Endothelial cell of umbilical vein (primary cell): ENCODE measurements around the gene LOXHD1. TPM values are rescaled to one million over a fixed set of nuclear protein-coding genes. Genes with fewer than 3 reads are reported as not detected.

Experiments used
- BruUV-seq: library from RNA; stranded (reverse); fragments of 400-500 nt; replicated peaks from 2 replicates; lab custom pipeline; 2021; lab: Mats Ljungman, UMichigan
- CTCF ChIA-PET: fragments of 300-600, 350-600 bp; sonication (Branson Sonifier 250); formaldehyde crosslinking; loops from one replicate; lab custom pipeline; 2021; ENCODE audit warnings: antibody characterized with exemption, inconsistent platforms; lab: Charles Lee
- POLR2A ChIA-PET: fragments of 300-600, 350-600 bp; sonication (Branson Sonifier 250); formaldehyde crosslinking; loops from one replicate; lab custom pipeline; 2021; ENCODE audit warnings: antibody characterized with exemption, inconsistent platforms; lab: Charles Lee
- DNase-seq: peaks from one replicate; pipeline ENCODE4 v3.0.0-alpha.2; 2011; ENCODE audit warnings: low read depth, low spot score
- FAIRE-seq: peaks from 2 replicates; lab custom pipeline; 2011; peaks lifted over from hg19 to GRCh38; lab: Jason Lieb, UNC
- H2AFZ ChIP-seq: 2 replicates; pipeline ENCODE4 v1.6.0; 2012; ENCODE audit warnings: low read depth, low read length, control low read depth, inconsistent platforms
- H3K27ac ChIP-seq: 2 replicates; pipeline ENCODE4 v1.5.1; 2011; ENCODE audit warnings: low read depth, mild to moderate bottlenecking, control low read depth, low read length, moderate library complexity; ENCODE audit not compliant: insufficient read depth
- H3K27me3 ChIP-seq, 2 experiments: 2 replicates each; pipeline versions ENCODE4 v1.6.0 to v1.6.1; 2011; ENCODE audit warnings: low read length in 2 of 2, mixed read lengths in 1 of 2; ENCODE audit not compliant: control insufficient read depth in 2 of 2, insufficient read depth in 2 of 2
- H3K36me3 ChIP-seq, 2 experiments: 2 replicates in 1 of 2; 3 replicates in 1 of 2; pipeline ENCODE4 v1.5.1; 2011; ENCODE audit warnings: low read length in 2 of 2, mild to moderate bottlenecking in 1 of 2, moderate library complexity in 1 of 2; ENCODE audit not compliant: control insufficient read depth in 2 of 2, insufficient read depth in 2 of 2; ENCODE audit errors: extremely low read depth in 1 of 2
- H3K4me1 ChIP-seq: 3 replicates; pipeline ENCODE4 v1.5.1; 2011; ENCODE audit warnings: mild to moderate bottlenecking, low read length; ENCODE audit not compliant: control insufficient read depth, insufficient read depth; ENCODE audit errors: extremely low read depth
- H3K4me2 ChIP-seq: 2 replicates; pipeline ENCODE4 v1.6.1; 2011; ENCODE audit warnings: low read length, control low read depth, mixed read lengths; ENCODE audit not compliant: insufficient read depth
- H3K4me3 ChIP-seq, 3 experiments: fragments of 200-600 bp in 1 of 3; sonication (generic), shearing (Covaris generic) in 1 of 3; replicated peaks in 1 of 3; 2 replicates each; pipeline ENCODE4 v1.5.1; 2011 to 2016; ENCODE audit warnings: control low read depth in 3 of 3, low read length in 3 of 3, mild to moderate bottlenecking in 2 of 3, inconsistent platforms in 1 of 3, low read depth in 1 of 3, moderate library complexity in 1 of 3; ENCODE audit not compliant: insufficient read depth in 1 of 3
- H3K79me2 ChIP-seq: 2 replicates; pipeline ENCODE4 v1.6.0; 2012; ENCODE audit warnings: low read length, inconsistent platforms; ENCODE audit not compliant: control insufficient read depth, insufficient read depth
- H3K9ac ChIP-seq: replicated peaks from 2 replicates; pipeline ENCODE3; 2011; ENCODE audit warnings: low read length, control low read depth; ENCODE audit not compliant: insufficient read depth; ENCODE audit errors: extremely low read depth
- H3K9me1 ChIP-seq: replicated peaks from 3 replicates; pipeline ENCODE4 v1.6.0; 2011; ENCODE audit warnings: mild to moderate bottlenecking, low read length; ENCODE audit not compliant: control insufficient read depth, insufficient read depth; ENCODE audit errors: extremely low read depth
- H3K9me3 ChIP-seq: replicated peaks from 2 replicates; pipeline ENCODE4 v1.5.1; 2012; ENCODE audit warnings: low read length, inconsistent platforms; ENCODE audit not compliant: control insufficient read depth, insufficient read depth
- H4K20me1 ChIP-seq: replicated peaks from 2 replicates; pipeline ENCODE3; 2011; ENCODE audit warnings: mild to moderate bottlenecking, low read length; ENCODE audit not compliant: control insufficient read depth, insufficient read depth; ENCODE audit errors: extremely low read depth
- EZH2 ChIP-seq: IDR thresholded peaks from 2 replicates; pipeline ENCODE4 v1.6.1; 2012; ENCODE audit warnings: borderline replicate concordance, low read depth, mild to moderate bottlenecking, moderate library complexity, low read length, inconsistent platforms; ENCODE audit not compliant: severe bottlenecking
- FOS ChIP-seq: IDR thresholded peaks from 2 replicates; pipeline ENCODE4 v1.6.1; 2011; ENCODE audit warnings: mild to moderate bottlenecking, low read length, moderate library complexity, borderline replicate concordance; ENCODE audit not compliant: insufficient read depth
- GATA2 ChIP-seq: IDR thresholded peaks from 2 replicates; pipeline ENCODE4 v1.7.0; 2011; ENCODE audit warnings: low read depth, mild to moderate bottlenecking, moderate library complexity, mixed read lengths, low read length; ENCODE audit not compliant: insufficient read length, insufficient read depth
- JUN ChIP-seq: IDR thresholded peaks from 2 replicates; pipeline ENCODE4 v1.6.1; 2011; ENCODE audit warnings: borderline replicate concordance, low read depth; ENCODE audit not compliant: insufficient read length, insufficient read depth
- MYC ChIP-seq: IDR thresholded peaks from one replicate; pipeline ENCODE4 v1.6.1; 2011; ENCODE audit warnings: mild to moderate bottlenecking, low read depth, low read length
- POLR2A ChIP-seq: IDR thresholded peaks from 2 replicates; pipeline ENCODE4 v1.6.1; 2012; ENCODE audit warnings: low read depth, mild to moderate bottlenecking, control low read depth, low read length
- POLR2AphosphoS5 ChIP-seq: IDR thresholded peaks from 2 replicates; pipeline ENCODE4 v1.6.1; 2012; ENCODE audit warnings: low read depth, mild to moderate bottlenecking, control low read depth, low read length, moderate library complexity; ENCODE audit not compliant: insufficient read depth
- dilution Hi-C: fragments of 300-500 bp; cut with MboI; formaldehyde crosslinking; loops from one replicate; pipeline ENCODE4 v1.15.0; 2019; ENCODE audit warnings: low sequenced_read_pairs; ENCODE audit not compliant: extremely low pct_ligation_motif_present
- intact Hi-C: fragments of 100-400 bp; cut with micrococcal nuclease; formaldehyde crosslinking; loops from one replicate; pipeline ENCODE4 v1.10.0; 2022
- polyA plus RNA-seq, 4 experiments: library from polyadenylated mRNA; depleted of rRNA in 3 of 4; stranded (reverse) in 3 of 4; unstranded in 1 of 4; fragments of >200 nt; gene quantifications; 2 replicates each; pipeline versions ENCODE4 v1.2.1 to v1.2.3, GENCODE V29; 2011 to 2012; ENCODE audit warnings: missing spikeins in 1 of 4
- total RNA-seq: library from RNA; stranded (reverse); gene quantifications from 2 replicates; pipeline ENCODE4 v1.2.3, GENCODE V29; 2021
- TF ChIP-seq, protein P1 (sequence below), 2 donors: IDR thresholded peaks; 1 replicate in 1 of 2; 2 replicates in 1 of 2; pipeline ENCODE4 v1.5.1; 2011; ENCODE audit warnings: low read length in 2 of 2, mild to moderate bottlenecking in 2 of 2, moderate library complexity in 2 of 2, control low read depth in 1 of 2, inconsistent platforms in 1 of 2, low read depth in 1 of 2; ENCODE audit not compliant: insufficient read depth in 1 of 2; ENCODE audit errors: extremely low read depth in 1 of 2
- TF ChIP-seq, protein P2 (sequence below): IDR thresholded peaks from 2 replicates; pipeline ENCODE4 v1.6.1; 2011; ENCODE audit not compliant: insufficient read depth, insufficient read length

LOXHD1 gene
- total and polyA plus RNA-seq, 2 donors (not counting 3 experiments of a cell fraction or from before 2014, with no cell fraction given) = not detected

DNA sequence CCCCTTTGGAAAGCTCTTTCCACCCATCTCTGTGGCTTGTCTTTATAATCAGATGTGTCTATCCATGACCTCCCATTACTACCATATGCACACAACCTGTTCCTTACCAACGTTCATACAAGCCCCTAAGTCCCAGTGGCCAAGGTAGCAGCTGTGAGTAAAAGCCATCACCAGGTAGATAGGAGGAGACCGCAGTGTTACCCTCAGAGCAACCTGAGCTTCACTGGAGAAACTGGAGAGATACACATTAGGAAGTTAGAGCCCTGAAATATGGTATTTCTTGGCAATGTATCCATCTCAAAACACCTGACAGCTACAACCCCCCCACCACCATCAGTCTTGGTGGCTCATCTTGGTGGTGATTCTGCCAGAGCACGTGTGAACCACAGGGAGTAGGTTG lies 26.0 kb downstream of the LOXHD1 start:
- intact Hi-C loops (no loop called here), dilution Hi-C loops (no loop called here)
- TF ChIP-seq POLR2AphosphoS5 (no peak), FOS (no peak), MYC (no peak), EZH2 (no peak)
- TF ChIP-seq, protein P1, sequence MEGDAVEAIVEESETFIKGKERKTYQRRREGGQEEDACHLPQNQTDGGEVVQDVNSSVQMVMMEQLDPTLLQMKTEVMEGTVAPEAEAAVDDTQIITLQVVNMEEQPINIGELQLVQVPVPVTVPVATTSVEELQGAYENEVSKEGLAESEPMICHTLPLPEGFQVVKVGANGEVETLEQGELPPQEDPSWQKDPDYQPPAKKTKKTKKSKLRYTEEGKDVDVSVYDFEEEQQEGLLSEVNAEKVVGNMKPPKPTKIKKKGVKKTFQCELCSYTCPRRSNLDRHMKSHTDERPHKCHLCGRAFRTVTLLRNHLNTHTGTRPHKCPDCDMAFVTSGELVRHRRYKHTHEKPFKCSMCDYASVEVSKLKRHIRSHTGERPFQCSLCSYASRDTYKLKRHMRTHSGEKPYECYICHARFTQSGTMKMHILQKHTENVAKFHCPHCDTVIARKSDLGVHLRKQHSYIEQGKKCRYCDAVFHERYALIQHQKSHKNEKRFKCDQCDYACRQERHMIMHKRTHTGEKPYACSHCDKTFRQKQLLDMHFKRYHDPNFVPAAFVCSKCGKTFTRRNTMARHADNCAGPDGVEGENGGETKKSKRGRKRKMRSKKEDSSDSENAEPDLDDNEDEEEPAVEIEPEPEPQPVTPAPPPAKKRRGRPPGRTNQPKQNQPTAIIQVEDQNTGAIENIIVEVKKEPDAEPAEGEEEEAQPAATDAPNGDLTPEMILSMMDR (IDR thresholded peaks at IDR 0.05; ENCODE audit: extremely low read depth in 1 of 2, insufficient read depth in 1 of 2, low read depth in 1 of 2, low read length in 2 of 2) = no peak
- TF ChIP-seq, protein P2, sequence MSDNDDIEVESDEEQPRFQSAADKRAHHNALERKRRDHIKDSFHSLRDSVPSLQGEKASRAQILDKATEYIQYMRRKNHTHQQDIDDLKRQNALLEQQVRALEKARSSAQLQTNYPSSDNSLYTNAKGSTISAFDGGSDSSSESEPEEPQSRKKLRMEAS = no peak
- H3K27ac ChIP-seq = no peak overlapping the region
- H3K9ac ChIP-seq = no peak overlapping the region
- CTCF ChIA-PET = no interaction called here
- H3K79me2 ChIP-seq = no peaks in the 10 kb centered on the region
- H3K9me1 ChIP-seq = no peaks in the 10 kb centered on the region
- H3K4me1 ChIP-seq = no peaks in the 10 kb centered on the region
- no peak overlapping the region for H2AFZ ChIP-seq
- no TSS peak for BruUV-seq
- H3K36me3 ChIP-seq = no peaks in the 10 kb centered on the region
- FAIRE-seq (no peak), DNase-seq (no peak)
- H4K20me1 ChIP-seq = no peaks in the 10 kb centered on the region
- POLR2A ChIA-PET = no interaction called here
- H3K4me2 ChIP-seq = no peak overlapping the region
- no peaks in the 10 kb centered on the region for H3K9me3 ChIP-seq
- H3K4me3 ChIP-seq = no peak overlapping the region
- no peaks in the 10 kb centered on the region for H3K27me3 ChIP-seq

DNA sequence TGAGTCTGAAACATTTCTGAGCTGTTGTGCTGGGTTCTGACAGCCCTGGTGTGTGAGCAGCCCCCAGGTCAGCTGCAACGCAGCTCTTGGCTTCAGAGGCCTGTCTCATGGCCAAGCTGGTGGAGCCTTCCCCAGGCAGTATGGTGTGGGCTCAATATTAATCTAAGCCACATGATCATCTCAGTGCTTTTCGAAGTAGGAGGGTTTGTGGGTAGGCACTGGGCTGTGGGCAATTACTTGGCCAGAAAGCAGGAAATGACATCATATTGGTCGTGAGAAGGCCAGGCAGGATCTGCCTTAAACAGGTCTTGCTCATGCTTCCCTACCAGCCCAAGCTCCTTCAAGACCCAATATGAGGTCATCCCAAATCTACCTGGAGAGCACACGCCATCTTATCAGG lies 26.9 kb downstream of the LOXHD1 start:
- H3K9me3 ChIP-seq = no peaks in the 10 kb centered on the region
- no peak for TF ChIP-seq MYC
- no peak for TF ChIP-seq JUN
- no peak for TF ChIP-seq EZH2
- TF ChIP-seq, protein P2 = no peak
- no peak for TF ChIP-seq POLR2AphosphoS5
- no peak for TF ChIP-seq FOS
- TF ChIP-seq POLR2A = no peak
- no peak for TF ChIP-seq GATA2
- TF ChIP-seq, protein P1 (IDR thresholded peaks at IDR 0.05; ENCODE audit: extremely low read depth in 1 of 2, insufficient read depth in 1 of 2, low read depth in 1 of 2, low read length in 2 of 2) = no peak
- no TSS peak for BruUV-seq
- ChIA-PET CTCF (no interaction called here), POLR2A (no interaction called here)
- no peaks in the 10 kb centered on the region for H3K27me3 ChIP-seq
- H3K4me1 ChIP-seq = no peaks in the 10 kb centered on the region
- no peak for DNase-seq
- no peak overlapping the region for H3K9ac ChIP-seq
- no peak overlapping the region for H2AFZ ChIP-seq
- H3K79me2 ChIP-seq = no peaks in the 10 kb centered on the region
- H4K20me1 ChIP-seq = no peaks in the 10 kb centered on the region
- dilution Hi-C loops = no loop called here
- H3K27ac ChIP-seq = no peak overlapping the region
- intact Hi-C loops = no loop called here
- no peaks in the 10 kb centered on the region for H3K9me1 ChIP-seq
- H3K4me3 ChIP-seq = no peak overlapping the region
- FAIRE-seq = peak; percentile 35
- no peaks in the 10 kb centered on the region for H3K36me3 ChIP-seq
- no peak overlapping the region for H3K4me2 ChIP-seq
